ENCODE measurements around the gene COMMD3.

DNA sequence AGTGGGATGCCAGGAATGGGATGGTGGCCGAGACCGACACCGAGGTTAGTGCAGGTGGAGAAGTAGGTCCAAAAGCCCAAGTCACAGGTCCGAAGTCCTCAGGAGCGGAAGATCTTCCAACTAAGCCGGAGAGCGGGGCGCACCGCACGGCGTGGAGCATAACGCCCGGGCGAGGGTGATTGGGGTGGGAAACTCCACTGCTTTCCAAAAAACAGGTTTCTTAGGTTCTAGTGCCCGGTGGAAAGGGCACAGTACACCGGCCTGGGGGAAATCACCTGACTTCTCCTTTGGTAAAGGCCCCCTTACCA is 17.7 kb downstream of the COMMD3 start:
- TF ChIP-seq CTCF (IDR thresholded peaks at IDR 0.05), result no peak
- no peak for TF ChIP-seq POLR2A (IDR thresholded peaks at IDR 0.05)

Measured in adrenal gland (tissue), 5 donors.